AG20443 (cell line): ENCODE results near the gene FAM13C.
"Not testable (repeated sequence)": the region's sequence is repeated elsewhere in the genome, so short reads cannot be mapped to it uniquely, and the experiment has no call there.

Source experiments
- DNase-seq: peaks from one replicate; pipeline ENCODE4 v3.0.0; 2012; ENCODE audit warnings: low spot score, mixed read lengths

Gene FAM13C

GRCh38 chr10:59276133-59276532 is 86.2 kb downstream of the FAM13C start:
- DNase-seq, result no peak

DNA sequence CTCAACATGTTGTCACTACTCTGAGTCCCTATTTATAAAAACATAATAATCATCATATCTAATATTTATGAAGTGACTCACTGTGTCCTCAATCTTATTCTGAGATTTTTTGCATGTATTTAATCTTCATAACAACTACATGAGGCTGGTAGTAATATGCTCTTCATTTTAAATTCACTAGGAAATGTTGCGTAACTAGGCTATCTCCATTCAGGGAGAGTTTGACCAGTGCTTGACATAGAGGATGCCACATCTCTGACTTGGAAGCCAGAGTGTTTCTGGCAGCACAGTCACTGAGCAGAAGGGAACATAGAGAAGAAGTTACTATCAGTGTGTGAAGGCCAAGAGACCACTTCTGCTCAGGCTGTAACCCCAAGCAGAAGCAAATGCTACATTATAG is 88.9 kb downstream of the FAM13C start:
- no peak for DNase-seq

GRCh38 chr10:59272061-59272460 is 90.3 kb downstream of the FAM13C start:
- DNase-seq, result no peak

DNA sequence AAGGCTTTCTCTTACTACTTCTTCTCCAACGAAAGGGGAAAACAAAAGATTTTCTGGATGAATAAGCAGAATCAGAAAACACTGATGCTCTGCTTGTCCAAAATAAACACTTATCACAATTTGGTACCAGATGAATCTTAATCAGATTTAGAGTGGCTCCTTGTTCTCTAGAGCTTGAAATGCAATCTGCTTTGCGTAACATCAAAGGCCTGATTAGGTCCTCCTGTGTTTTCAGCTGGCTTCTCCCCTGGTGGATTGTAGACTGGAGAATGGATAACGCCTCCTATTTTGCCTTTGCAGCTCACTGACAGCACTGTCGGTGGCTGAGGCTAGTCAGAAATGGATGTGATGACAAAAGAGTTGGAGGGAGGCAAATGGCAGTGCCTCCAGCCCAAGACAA is 91.2 kb downstream of the FAM13C start:
- no peak for DNase-seq

- no peak for DNase-seq
These were observed 91.9 kb downstream of the FAM13C start for GRCh38 chr10:59270492-59270891.

GRCh38 chr10:59269651-59270050 is 92.7 kb downstream of the FAM13C start:
- no peak for DNase-seq

DNA sequence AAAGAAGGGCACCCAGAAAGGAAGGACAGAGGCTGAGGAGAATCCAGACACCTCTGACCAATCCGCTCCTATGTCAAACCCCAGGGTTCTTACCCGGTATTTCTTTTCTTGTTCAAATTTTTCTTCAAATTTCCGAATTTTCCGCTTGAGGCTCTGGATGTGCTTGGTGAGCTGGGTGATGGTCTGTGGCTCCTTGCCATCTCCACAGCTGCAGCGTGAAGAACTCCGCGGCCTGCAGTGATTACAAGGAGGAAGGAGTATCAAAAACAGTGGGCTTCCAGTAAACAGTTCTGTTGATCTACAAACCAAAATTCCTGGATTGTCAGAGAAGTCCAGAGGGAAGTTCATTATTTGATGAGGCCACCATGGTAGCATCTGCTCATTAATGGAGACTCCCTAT is 93.9 kb downstream of the FAM13C start:
- no peak for DNase-seq

GRCh38 chr10:59266321-59266720 is 96.0 kb downstream of the FAM13C start:
- no peak for DNase-seq

DNA sequence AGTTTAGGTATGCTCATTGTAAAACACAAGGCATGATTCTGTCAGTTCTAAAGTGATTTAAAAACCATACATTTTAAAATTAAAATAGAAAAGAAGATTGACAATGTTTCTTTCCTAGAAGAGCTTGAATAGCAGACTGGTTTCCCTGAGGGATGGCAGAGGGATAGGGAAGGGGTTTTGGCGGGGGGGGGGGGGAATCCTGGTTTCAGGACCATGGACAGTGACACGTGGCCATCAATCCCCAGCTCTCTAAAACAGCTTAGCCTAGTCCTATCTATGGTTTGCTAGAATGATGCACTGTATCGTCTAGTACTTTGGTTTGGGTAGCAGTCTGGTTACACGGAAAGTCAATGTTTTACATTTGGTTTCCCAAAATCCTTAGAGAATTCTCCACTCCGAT is 97.2 kb downstream of the FAM13C start:
- peak; percentile 13 for DNase-seq

DNA sequence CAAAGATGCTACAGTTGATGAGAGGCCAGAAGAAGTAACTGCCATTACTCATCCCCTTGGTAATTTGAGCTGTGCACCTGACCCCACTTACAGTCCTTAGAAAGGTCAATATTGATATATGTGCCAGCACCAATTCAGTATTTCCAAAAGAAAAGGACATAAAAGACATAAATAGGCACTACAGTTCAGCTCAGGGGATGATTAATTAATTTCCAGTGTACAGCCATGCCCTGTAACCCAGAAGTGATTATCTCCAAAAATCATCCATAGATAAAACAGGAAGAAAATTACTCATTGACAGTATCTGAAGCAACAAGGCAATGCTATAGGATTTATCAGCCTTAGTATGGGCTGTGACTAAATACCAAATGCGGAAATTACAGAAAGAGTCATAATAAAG is 103.5 kb downstream of the FAM13C start:
- no peak for DNase-seq

DNA sequence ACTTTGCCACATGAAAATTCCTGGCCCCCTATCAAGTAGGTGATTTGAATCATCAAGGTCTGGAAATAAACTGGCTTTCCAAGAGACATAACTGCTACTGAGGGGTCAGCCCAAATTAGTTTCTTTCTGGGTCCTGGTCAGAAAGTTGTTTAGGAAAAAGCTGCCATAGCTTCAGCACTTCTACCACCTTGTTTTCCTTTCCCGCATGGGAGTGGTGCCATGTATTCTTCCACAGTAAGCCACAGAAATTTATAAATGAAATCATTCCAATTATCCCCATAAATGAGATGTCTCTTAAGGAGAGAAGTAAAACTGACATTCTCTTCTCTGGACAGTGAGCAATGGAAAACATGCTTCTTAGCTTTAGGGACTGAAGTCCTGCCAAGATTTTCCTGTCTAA is 105.1 kb downstream of the FAM13C start:
- no peak for DNase-seq

- DNase-seq, result no peak
These were observed 106.9 kb downstream of the FAM13C start for GRCh38 chr10:59255463-59255862.

- DNase-seq, result no peak
These were observed 109.9 kb downstream of the FAM13C start for GRCh38 chr10:59252491-59252890.

- DNase-seq, result no peak
These were observed 116.7 kb downstream of the FAM13C start for GRCh38 chr10:59245686-59246085.

- DNase-seq, result no peak
These were observed 117.5 kb downstream of the FAM13C start for GRCh38 chr10:59244871-59245270.

DNA sequence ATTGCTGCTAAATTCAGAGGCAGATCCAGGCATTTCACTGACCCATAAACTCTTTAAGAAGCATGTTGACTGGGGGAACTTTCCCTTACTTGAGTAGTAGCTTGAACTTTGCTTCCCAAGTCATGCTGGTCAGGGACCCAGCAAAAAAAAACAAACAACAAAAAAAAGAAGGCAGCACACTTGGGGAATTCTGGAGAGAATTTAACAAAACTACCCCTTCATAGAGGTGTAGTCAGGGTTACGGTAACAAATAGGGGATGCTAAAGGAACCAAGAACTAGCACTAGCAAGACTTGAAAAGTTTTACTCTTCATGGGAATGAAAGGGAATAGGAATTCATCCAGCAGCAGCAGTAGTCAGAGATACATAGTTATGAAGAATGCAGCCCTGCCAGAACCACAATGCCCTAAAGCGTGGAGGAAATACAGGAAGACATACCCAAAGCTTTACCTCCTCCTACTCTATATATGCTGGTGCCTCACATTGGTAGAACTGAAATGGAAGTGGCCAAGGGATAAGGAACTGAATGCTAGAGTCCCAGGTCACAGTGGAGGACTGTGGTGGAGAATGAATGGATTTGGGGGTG is 118.6 kb downstream of the FAM13C start:
- DNase-seq, result no peak

- no peak for DNase-seq
These were observed 119.4 kb downstream of the FAM13C start for GRCh38 chr10:59242991-59243390.

DNA sequence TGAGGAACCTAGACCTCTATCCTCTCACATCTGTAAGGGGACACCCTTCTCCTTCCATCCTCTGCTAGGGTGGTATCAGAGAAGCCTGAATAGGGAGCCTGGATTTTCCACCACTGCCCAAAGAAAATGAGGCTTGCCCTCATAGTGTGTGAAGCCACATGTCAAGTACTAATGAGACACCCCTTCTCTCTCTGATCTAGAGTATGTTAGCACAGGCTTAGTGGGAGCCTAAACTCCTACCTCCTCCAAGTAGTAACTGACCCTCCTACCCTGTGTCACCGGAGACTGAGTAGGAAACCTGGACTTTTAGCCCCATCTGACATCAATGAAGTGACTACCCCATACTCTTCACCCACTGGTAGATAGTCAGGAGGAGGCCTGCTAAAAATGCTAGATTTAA is 120.3 kb downstream of the FAM13C start:
- no peak for DNase-seq

DNA sequence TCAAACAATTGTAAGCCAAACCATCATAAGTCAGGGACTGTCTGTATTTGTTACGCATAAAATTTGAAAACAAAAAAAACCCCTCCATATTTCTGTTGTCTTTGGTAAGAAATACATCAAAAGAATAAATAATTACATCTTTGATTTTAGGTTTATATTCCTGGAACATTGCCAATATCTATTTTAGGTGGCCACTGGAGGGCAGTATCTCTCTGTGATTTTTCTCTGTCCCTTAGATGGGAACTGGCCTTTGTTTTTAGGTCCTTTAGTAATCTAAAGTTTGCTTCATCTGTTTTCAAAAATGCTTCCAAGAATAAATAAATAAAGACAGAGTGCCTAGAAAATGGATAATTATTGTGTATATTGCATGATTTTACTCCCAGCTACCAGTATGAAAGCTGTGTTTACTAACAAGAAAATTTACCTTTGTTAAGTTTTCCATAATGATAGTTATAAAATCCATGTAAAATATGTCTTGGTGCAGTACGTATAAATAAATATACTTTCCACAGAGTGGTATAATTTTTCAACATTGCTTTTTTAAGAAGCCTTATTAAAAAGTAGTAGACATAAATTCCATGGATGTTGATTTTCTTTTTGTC is 121.7 kb downstream of the FAM13C start:
- DNase-seq, result peak; percentile 27

DNA sequence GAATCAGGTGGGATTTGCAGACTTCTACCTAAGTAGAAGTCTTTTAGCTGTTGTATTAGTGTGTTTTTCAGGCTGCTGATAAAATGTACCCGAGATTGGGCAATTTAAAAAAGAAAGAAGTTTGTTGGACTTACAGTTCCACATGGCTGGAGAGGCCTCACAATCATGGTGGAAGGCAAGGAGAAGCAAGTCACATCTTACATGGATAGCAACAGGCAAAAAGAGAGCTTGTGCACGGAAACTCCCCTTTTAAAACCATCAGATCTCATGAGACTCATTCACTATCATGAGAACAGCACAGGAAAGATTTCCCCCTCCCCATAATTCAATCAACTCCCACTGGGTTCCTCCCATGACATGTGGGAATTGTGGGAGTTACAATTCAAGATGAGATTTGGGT is 123.2 kb downstream of the FAM13C start:
- not testable (repeated sequence) for DNase-seq

DNA sequence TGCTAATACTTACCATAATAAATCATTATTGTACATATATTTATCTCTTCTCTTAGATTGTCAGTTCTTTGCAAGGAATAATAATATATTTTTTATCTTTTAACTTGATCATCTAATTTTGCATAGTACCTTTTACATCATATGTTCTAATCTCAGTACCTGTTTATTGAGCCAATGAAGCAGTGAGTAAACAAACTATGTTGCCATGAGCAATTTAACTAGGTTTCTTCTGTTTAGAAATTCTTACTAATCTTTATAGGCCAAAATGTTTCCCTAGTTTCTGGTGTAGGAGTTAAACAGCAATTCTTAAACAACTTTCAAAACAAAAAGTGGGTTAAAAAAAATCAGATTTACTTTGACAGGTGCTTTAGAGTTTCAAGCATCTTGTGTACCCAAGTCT is 124.6 kb downstream of the FAM13C start:
- DNase-seq, result no peak

- DNase-seq, result no peak
These were observed 126.2 kb downstream of the FAM13C start for GRCh38 chr10:59236064-59236697.

DNA sequence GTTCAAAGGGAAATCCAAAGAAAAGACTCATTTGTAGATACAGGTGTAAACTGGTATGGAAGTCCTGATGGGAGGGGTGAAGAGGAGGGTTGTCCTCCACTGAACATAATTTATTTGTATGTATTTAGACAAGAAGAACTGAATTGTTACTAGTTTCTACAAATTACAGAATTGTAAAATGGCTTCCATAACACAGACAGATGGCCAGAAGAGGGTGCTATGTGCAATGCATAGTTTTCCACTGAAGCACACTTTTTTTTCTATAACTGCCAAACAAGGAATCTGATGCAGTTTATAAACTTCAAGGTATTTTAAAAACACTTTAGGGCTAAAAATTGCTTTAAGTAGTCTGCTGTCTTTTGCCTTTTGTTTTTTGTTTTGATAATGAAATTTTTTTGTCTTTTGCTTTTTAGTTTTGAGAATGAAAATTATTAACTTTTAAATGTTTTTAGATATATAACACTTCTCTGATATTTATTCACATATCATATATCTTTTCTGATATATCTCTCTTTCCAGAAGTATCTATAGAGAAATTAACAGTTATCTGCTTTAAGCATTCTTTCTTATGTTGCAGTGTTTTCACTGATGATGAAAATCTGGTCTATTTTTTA is 127.4 kb downstream of the FAM13C start:
- DNase-seq, result peak; percentile 17
